Testis (tissue), 3 donors: ENCODE data around the gene KIF9. TPM values are rescaled to one million over a fixed set of nuclear protein-coding genes. Genes with fewer than 3 reads are reported as not detected.
"Not testable (repeated sequence)": the region's sequence is repeated elsewhere in the genome, so short reads cannot be mapped to it uniquely, and the experiment has no call there.

Experiments used
- DNase-seq: peaks from one replicate; pipeline ENCODE4 v3.0.0-alpha.2; 2019
- H3K27ac ChIP-seq, 2 donors: fragments of 200-600 bp; sonication (generic); one replicate each; pipeline ENCODE4 v1.5.1; 2019
- H3K27me3 ChIP-seq: fragments of 200-600 bp; sonication (generic); one replicate; pipeline ENCODE4 v1.5.1; 2019
- H3K36me3 ChIP-seq: fragments of 200-600 bp; sonication (generic); one replicate; pipeline ENCODE4 v1.5.1; 2017; ENCODE audit warnings: low read depth; ENCODE audit errors: missing control alignments
- H3K4me1 ChIP-seq: fragments of 200-600 bp; sonication (generic); one replicate; pipeline ENCODE4 v1.5.1; 2019
- H3K4me3 ChIP-seq, 2 donors: fragments of 200-600 bp; sonication (generic); one replicate each; pipeline ENCODE4 v1.5.1; 2017 to 2019
- H3K9me3 ChIP-seq: fragments of 200-600 bp; sonication (generic); one replicate; pipeline ENCODE4 v1.5.1; 2017
- POLR2A ChIP-seq: fragments of 450-650 bp; IDR thresholded peaks from one replicate; pipeline ENCODE4 v1.6.1; 2017; ENCODE audit warnings: antibody characterized with exemption, mild to moderate bottlenecking, moderate library complexity
- WGBS, 2 donors: methylation state at CpG; one replicate each; pipeline ENCODE4 v1.1.5; 2018; 5-methylcytosine and 5-hydroxymethylcytosine counted together
- intact Hi-C: fragments of 100-400 bp; cut with DNase I; formaldehyde crosslinking; loops from one replicate; pipeline ENCODE4 v1.15.1; 2023; ENCODE audit warnings: low total_unique reads
- polyA plus RNA-seq: library from polyadenylated mRNA; stranded (reverse); fragments of 350-450 nt; fragmentation: Illumina TruSeq; extraction: RNeasy Lipid Tissue Mini Kit (QIAGEN cat#74804); gene quantifications from one replicate; pipeline ENCODE4 v1.2.3, GENCODE V29; 2014; ENCODE audit warnings: low read depth, low replicate concordance; ENCODE audit not compliant: insufficient read depth
- total RNA-seq, 2 donors: library from RNA; depleted of rRNA; stranded (reverse); fragments of >200 nt; gene quantifications; one replicate each; pipeline ENCODE4 v1.2.3, GENCODE V29; 2016
- TF ChIP-seq, protein P1 (sequence below), 3 experiments: fragments of 450-650 bp in 2 of 3; fragments of 200-600 bp in 1 of 3; sonication (generic) in 1 of 3; IDR thresholded peaks; one replicate each; pipeline ENCODE4 v1.5.1; 2016 to 2019; ENCODE audit warnings: antibody characterized with exemption in 3 of 3, mild to moderate bottlenecking in 2 of 3, moderate library complexity in 1 of 3

Gene KIF9
- total and polyA plus RNA-seq, 3 donors from 2014 or later: 37.2 to 115 (median 53.0) TPM

DNA sequence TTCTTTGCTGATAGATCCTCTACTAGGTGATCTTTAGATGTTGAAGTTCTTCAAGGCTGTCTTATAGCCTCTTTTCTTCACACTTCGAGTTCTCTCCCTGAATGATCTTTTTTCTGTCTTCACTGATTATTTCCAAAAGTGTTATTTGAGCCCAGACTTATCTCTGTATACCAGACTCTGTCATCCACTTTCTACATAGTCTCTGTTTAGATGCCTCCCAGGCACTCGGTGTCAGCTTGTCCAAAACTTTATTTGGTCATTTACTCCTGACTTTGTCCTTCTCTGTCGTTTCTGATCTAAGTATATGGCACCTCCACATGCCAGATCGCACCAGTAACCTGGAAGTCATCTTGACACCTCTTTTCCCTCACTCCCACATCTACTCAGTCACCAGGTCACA is 27.8 kb upstream of the KIF9 start:
- Histone ChIP-seq H3K27ac (no peak overlapping the region), H3K36me3 (no peaks in the 10 kb centered on the region), H3K4me3 (no peak overlapping the region), H3K4me1 (peaks cover 9% of the 10 kb centered on the region), H3K9me3 (no peaks in the 10 kb centered on the region), H3K27me3 (no peaks in the 10 kb centered on the region)
- TF ChIP-seq, protein P1, sequence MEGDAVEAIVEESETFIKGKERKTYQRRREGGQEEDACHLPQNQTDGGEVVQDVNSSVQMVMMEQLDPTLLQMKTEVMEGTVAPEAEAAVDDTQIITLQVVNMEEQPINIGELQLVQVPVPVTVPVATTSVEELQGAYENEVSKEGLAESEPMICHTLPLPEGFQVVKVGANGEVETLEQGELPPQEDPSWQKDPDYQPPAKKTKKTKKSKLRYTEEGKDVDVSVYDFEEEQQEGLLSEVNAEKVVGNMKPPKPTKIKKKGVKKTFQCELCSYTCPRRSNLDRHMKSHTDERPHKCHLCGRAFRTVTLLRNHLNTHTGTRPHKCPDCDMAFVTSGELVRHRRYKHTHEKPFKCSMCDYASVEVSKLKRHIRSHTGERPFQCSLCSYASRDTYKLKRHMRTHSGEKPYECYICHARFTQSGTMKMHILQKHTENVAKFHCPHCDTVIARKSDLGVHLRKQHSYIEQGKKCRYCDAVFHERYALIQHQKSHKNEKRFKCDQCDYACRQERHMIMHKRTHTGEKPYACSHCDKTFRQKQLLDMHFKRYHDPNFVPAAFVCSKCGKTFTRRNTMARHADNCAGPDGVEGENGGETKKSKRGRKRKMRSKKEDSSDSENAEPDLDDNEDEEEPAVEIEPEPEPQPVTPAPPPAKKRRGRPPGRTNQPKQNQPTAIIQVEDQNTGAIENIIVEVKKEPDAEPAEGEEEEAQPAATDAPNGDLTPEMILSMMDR (IDR thresholded peaks at IDR 0.05): no peak
- no peak for TF ChIP-seq POLR2A
- 84 to 85% methylated on average over 4 of the region's 4 CpGs for WGBS, 2 donors
- no peak for DNase-seq
- intact Hi-C loops: no loop called here

DNA sequence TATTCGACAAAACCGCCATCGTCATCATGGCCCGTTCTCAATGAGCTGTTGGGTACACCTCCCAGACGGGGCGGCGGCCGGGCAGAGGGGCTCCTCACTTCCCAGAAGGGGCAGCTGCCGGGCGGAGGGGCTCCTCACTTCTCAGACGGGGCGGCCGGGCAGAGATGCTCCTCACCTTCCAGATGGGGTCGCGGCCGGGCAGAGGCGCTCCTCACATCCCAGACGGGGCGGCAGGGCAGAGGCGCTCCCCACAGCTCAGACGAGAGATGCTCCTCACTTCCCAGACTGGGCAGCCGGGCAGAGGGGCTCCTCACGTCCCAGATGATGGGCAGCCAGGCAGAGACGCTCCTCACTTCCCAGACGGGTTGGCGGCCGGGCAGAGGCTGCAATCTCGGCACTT is 26.6 kb upstream of the KIF9 start:
- not testable (repeated sequence) for H3K36me3 ChIP-seq, H3K27ac ChIP-seq

DNA sequence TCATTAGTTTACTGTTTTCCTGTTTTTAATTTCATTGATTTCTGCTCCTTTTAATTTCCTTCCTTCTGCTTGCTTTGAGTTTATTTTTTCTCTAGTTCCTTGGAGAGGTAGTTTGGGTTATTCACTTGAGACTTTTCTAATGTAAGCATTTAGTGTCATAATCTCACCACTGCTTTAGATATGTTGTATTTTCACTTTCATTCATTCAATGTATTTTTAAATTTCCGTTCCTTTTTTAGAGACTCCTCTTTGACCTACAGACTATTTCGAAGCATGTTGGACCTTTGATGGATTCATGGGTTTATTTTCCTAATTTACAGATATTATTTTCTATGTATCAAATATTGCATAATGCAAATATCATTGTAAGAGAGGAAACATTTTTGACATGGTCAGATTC is 23.4 kb upstream of the KIF9 start:
- DNase-seq: no peak
- H3K4me3 ChIP-seq: no peak overlapping the region
- H3K27me3 ChIP-seq: no peaks in the 10 kb centered on the region
- no peaks in the 10 kb centered on the region for H3K4me1 ChIP-seq
- intact Hi-C loops: no loop called here
- WGBS, 2 donors: 83 to 84% methylated on average over 2 of the region's 2 CpGs
- no peak for TF ChIP-seq POLR2A
- TF ChIP-seq, protein P1 (IDR thresholded peaks at IDR 0.05): no peak
- H3K36me3 ChIP-seq: no peaks in the 10 kb centered on the region
- H3K27ac ChIP-seq: no peak overlapping the region
- no peaks in the 10 kb centered on the region for H3K9me3 ChIP-seq

More for the DNA sequence above, 26.6 kb upstream of the KIF9 start:
- intact Hi-C loops, H3K4me1 ChIP-seq, H3K4me3 ChIP-seq, DNase-seq, H3K27me3 ChIP-seq, H3K9me3 ChIP-seq: not testable (repeated sequence)
- WGBS, 2 donors: 87 to 99% methylated on average over 12 to 28 of the region's 28 CpGs

DNA sequence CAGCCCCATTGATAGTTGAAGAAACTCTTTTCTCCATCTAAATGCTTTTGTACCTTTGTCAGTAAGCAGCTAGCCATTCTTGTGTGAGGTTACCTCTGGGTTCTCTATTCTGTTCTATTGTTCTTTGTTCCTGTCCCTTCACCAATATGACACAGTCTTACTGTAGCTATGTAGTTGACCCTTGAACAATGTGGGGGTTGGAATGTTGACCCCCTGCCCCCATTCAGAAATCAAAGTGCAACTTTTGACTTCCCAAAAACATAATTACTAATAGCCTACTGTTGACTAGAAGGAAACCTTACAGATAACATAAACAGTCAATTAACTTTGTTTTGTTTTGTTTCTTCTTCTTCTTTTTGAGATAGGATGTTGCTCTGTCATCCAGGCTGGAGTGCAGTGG is 18.9 kb upstream of the KIF9 start:
- Histone ChIP-seq H3K27me3 (no peaks in the 10 kb centered on the region), H3K27ac (no peak overlapping the region), H3K4me1 (peaks cover 5% of the 10 kb centered on the region), H3K4me3 (no peak overlapping the region), H3K9me3 (no peaks in the 10 kb centered on the region), H3K36me3 (no peaks in the 10 kb centered on the region)
- intact Hi-C loops: no loop called here
- TF ChIP-seq, protein P1 (IDR thresholded peaks at IDR 0.05): no peak
- no peak for DNase-seq

DNA sequence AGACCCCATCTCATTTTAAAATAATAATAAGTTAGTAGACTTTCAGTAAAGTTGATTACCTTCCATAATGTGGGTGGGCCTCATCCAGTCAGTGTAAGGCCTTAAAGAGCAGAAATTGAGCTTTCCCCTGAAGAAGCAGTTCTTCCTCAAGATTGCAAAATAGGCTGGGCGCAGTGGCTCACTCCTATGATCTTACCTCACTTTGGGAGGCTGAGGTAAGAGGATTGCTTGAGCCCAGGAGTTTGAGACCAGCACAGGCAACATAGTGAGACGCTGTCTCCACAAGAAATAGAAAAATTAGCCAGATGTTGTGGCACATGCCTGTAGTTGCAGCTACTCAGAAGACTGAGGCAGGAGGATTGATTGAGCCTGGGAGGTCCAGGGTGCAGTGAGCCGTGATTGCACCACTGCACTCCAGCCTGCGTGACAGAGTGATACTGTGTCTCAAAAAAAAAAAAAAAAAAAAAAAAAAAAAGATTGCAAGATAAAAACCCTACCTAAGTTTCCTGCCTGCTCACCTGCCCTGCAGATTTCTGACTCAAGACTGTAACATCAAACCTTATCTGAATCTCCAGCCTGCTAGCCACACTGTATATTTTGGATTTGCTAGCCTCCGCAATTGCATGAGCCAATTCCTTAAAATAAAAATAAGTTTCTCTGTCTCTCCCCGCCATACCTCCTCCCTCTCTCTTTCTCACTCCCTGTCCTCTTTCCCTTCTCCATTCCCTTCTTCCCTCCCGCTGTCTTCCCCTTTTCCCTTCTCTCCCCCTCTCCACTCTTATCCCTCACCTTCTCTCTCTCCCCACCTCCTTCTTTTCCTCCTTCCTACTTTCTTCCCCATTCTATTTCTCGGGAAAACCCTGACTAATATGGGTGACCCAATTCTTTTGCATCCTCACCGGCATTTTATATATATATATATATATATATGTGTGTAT is 17.1 kb upstream of the KIF9 start:
- WGBS, 2 donors: 89 to 92% methylated on average over 9 of the region's 9 CpGs
- intact Hi-C loops: no loop called here
- Histone ChIP-seq H3K4me3 (no peak overlapping the region), H3K27me3 (no peaks in the 10 kb centered on the region), H3K4me1 (peaks cover 5% of the 10 kb centered on the region), H3K36me3 (no peaks in the 10 kb centered on the region), H3K9me3 (no peaks in the 10 kb centered on the region), H3K27ac (no peak overlapping the region)
- DNase-seq: no peak
- no peak for TF ChIP-seq POLR2A
- TF ChIP-seq, protein P1 (IDR thresholded peaks at IDR 0.05): no peak
